Articular chondrocyte of knee joint (primary cell): Measurements from ENCODE around the gene SNX20. TPM values are rescaled to one million over a fixed set of nuclear protein-coding genes. Genes with fewer than 3 reads are reported as not detected.

ENCODE experiments used
- total RNA-seq: library from RNA; depleted of rRNA; stranded (reverse); fragments of >200 nt; gene quantifications from 2 replicates; pipeline ENCODE4 v1.2.3, GENCODE V29; 2012

SNX20 gene, protein sequence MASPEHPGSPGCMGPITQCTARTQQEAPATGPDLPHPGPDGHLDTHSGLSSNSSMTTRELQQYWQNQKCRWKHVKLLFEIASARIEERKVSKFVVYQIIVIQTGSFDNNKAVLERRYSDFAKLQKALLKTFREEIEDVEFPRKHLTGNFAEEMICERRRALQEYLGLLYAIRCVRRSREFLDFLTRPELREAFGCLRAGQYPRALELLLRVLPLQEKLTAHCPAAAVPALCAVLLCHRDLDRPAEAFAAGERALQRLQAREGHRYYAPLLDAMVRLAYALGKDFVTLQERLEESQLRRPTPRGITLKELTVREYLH
- not detected in 2 replicates for total RNA-seq

DNA sequence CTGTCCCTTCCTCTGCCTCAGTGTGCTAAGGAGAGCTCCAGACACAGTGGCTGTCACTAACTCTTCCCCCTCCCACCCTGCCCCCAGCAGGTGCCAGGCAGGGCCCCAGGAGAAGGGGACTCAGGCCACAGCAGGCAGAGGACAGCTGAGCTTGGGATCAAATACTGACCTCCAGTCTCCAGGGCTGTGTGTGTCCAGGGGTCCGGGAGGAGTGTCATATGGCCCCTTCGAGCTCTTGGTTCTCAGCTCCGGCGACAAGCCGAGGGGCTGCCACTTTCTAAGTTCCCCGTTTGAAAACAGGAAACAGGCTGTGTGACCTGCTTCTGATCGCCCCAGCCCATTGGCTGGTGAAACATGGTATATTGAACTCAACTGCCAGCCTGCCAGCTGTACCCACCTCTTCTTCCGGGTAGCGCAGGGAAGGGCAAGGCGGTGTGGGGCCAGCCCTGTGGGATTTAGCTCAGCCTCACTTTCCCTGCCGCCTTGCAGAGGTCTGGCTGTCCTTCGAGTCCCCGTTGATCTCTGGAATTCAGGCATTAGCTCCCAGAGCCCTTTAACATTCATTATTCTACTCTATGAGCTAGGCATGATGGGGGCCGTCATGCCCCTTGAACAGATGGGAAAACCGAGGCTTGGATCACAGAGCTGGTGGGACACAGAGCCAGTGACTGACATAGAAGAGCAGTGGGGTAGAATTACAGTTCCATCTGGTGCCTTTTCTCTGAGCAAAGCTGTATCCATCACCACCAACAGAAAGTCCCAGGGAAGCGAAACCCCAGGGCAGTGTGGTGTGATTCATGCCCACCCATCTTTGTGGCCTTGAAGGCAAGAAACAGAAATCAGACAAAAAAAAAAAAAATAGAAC, at the start of gene SNX20:
TSS of gene SNX20 (minus strand) at position 292 of the 865 bp plus-strand sequence. CDS start 3,786 bp downstream, outside the sequence.

DNA sequence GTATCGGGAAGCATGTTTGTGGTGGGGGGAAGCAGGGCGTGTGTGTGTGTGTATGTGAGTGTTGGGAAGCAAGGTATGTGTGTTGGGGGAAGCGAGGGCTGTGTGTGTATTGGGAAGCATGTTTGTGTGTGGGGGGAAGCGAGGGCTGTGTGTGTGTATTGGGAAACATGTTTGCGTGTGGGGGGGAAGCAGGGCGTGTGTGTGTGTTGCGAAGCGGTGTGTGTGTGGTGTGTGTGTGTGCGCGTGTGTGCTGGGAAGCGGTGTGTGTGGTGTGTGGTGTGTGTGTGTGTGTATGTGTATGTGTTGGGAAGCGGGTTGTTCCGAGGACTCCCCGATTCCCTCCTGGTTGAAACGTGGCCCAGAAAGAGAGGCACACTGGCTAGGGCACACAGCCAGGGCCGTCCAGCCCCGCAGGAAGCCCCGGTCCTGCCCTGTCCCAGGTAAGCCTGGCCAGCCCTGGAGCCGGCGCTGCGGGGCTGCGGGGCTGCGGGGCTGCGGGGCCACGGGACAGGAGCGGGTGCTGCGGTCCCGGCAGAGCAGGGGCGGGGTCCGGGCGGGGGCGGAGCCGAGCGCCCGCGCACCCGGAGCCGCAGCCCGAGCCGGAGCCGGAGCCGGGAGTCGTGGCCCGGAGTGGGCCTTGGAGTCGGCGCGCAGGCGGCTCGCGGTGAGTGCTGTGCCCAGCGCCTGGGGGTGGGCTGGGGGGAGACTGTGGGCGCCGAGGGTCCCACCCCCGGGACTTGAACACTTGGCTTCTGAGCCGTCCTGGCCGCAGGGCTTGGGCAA, 12.1 kb upstream of the SNX20 start, which contains the start of gene NOD2:
TSS of gene NOD2 (plus strand) at position 608 of the 783 bp plus-strand sequence. CDS start 5,890 bp downstream, outside the sequence.

Other genes with a start within 250 kb of the SNX20 start
- 0.54 and 0.78 TPM in 2 replicates for gene NKD1, start 132.9 kb downstream of the SNX20 start, total RNA-seq
- gene NOD2, start 12.3 kb upstream of the SNX20 start, total RNA-seq: 0.52 and 0.54 TPM in 2 replicates
- 67.9 and 70.7 TPM in 2 replicates for gene CYLD, start 60.8 kb upstream of the SNX20 start, total RNA-seq